ENCODE data around the gene CDKL2.

The CDKL2 gene

GRCh38 chr4:75555294-75556164, 74.8 kb downstream of the CDKL2 start, which contains the start of gene ODAPH:
TSS of gene ODAPH (plus strand) at chr4:75556066. CDS start at chr4:75556083, 17 bp downstream.
- TF ChIP-seq CEBPB (IDR thresholded peaks at IDR 0.05) (no peak), CREB1 (IDR thresholded peaks at IDR 0.05; ENCODE audit: low read depth) (no peak), TAF1 (IDR thresholded peaks at IDR 0.05; ENCODE audit: low read depth) (no peak), ZBTB7A (IDR thresholded peaks at IDR 0.05; ENCODE audit: low read depth) (no peak), MAX (IDR thresholded peaks at IDR 0.05) (no peak), TEAD4 (IDR thresholded peaks at IDR 0.05) (no peak), TCF12 (IDR thresholded peaks at IDR 0.05; ENCODE audit: low read depth) (no peak), RAD21 (IDR thresholded peaks at IDR 0.05; ENCODE audit: low read depth) (no peak), NFIC (IDR thresholded peaks at IDR 0.05) (no peak), EGR1 (IDR thresholded peaks at IDR 0.05) (no peak), EP300 (IDR thresholded peaks at IDR 0.05; ENCODE audit: borderline replicate concordance) (no peak), USF1 (IDR thresholded peaks at IDR 0.05) (no peak), FOXM1 (IDR thresholded peaks at IDR 0.05; ENCODE audit: borderline replicate concordance, low read depth) (no peak), YY1 (IDR thresholded peaks at IDR 0.05; ENCODE audit: low read depth) (no peak)
- TF ChIP-seq, protein P1, sequence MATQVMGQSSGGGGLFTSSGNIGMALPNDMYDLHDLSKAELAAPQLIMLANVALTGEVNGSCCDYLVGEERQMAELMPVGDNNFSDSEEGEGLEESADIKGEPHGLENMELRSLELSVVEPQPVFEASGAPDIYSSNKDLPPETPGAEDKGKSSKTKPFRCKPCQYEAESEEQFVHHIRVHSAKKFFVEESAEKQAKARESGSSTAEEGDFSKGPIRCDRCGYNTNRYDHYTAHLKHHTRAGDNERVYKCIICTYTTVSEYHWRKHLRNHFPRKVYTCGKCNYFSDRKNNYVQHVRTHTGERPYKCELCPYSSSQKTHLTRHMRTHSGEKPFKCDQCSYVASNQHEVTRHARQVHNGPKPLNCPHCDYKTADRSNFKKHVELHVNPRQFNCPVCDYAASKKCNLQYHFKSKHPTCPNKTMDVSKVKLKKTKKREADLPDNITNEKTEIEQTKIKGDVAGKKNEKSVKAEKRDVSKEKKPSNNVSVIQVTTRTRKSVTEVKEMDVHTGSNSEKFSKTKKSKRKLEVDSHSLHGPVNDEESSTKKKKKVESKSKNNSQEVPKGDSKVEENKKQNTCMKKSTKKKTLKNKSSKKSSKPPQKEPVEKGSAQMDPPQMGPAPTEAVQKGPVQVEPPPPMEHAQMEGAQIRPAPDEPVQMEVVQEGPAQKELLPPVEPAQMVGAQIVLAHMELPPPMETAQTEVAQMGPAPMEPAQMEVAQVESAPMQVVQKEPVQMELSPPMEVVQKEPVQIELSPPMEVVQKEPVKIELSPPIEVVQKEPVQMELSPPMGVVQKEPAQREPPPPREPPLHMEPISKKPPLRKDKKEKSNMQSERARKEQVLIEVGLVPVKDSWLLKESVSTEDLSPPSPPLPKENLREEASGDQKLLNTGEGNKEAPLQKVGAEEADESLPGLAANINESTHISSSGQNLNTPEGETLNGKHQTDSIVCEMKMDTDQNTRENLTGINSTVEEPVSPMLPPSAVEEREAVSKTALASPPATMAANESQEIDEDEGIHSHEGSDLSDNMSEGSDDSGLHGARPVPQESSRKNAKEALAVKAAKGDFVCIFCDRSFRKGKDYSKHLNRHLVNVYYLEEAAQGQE (IDR thresholded peaks at IDR 0.05; ENCODE audit: low read depth) = no peak

GRCh38 chr4:75552452-75552851, 77.9 kb downstream of the CDKL2 start:
- no peak for TF ChIP-seq CREB1 (IDR thresholded peaks at IDR 0.05; ENCODE audit: low read depth)
- TF ChIP-seq NFIC (IDR thresholded peaks at IDR 0.05) = no peak
- TF ChIP-seq ZBTB7A (IDR thresholded peaks at IDR 0.05; ENCODE audit: low read depth) = no peak
- TF ChIP-seq, protein P1 (IDR thresholded peaks at IDR 0.05; ENCODE audit: low read depth) = no peak
- TF ChIP-seq EGR1 (IDR thresholded peaks at IDR 0.05) = no peak
- TF ChIP-seq EP300 (IDR thresholded peaks at IDR 0.05; ENCODE audit: borderline replicate concordance) = no peak

- TF ChIP-seq RAD21 (IDR thresholded peaks at IDR 0.05; ENCODE audit: low read depth) (no peak), ZBTB7A (IDR thresholded peaks at IDR 0.05; ENCODE audit: low read depth) (no peak), CREB1 (IDR thresholded peaks at IDR 0.05; ENCODE audit: low read depth) (no peak), TEAD4 (IDR thresholded peaks at IDR 0.05) (no peak), NFIC (IDR thresholded peaks at IDR 0.05) (no peak), MAX (IDR thresholded peaks at IDR 0.05) (no peak), FOXM1 (IDR thresholded peaks at IDR 0.05; ENCODE audit: borderline replicate concordance, low read depth) (no peak), EP300 (IDR thresholded peaks at IDR 0.05; ENCODE audit: borderline replicate concordance) (no peak), TAF1 (IDR thresholded peaks at IDR 0.05; ENCODE audit: low read depth) (no peak), EGR1 (IDR thresholded peaks at IDR 0.05) (no peak), USF1 (IDR thresholded peaks at IDR 0.05) (no peak), YY1 (IDR thresholded peaks at IDR 0.05; ENCODE audit: low read depth) (no peak), CEBPB (IDR thresholded peaks at IDR 0.05) (no peak), TCF12 (IDR thresholded peaks at IDR 0.05; ENCODE audit: low read depth) (no peak)
- TF ChIP-seq, protein P1 (IDR thresholded peaks at IDR 0.05; ENCODE audit: low read depth) = no peak
These were observed 81.3 kb downstream of the CDKL2 start for GRCh38 chr4:75549019-75549418.
